GM21619 (cell line): ENCODE measurements around the gene DMAP1.

ENCODE experiments used
- ATAC-seq: cut with Tn5 transposase; IDR thresholded peaks from one replicate; pipeline ENCODE4 v1.9.1; 2021; ENCODE audit not compliant: unreplicated experiment

Gene DMAP1

GRCh38 chr1:44227211-44227610 lies 13.9 kb downstream of the DMAP1 start:
- ATAC-seq, result no peak

GRCh38 chr1:44228218-44228617 lies 14.9 kb downstream of the DMAP1 start:
- no peak for ATAC-seq

GRCh38 chr1:44229435-44230167 lies 16.3 kb downstream of the DMAP1 start:
- ATAC-seq, result no peak

DNA sequence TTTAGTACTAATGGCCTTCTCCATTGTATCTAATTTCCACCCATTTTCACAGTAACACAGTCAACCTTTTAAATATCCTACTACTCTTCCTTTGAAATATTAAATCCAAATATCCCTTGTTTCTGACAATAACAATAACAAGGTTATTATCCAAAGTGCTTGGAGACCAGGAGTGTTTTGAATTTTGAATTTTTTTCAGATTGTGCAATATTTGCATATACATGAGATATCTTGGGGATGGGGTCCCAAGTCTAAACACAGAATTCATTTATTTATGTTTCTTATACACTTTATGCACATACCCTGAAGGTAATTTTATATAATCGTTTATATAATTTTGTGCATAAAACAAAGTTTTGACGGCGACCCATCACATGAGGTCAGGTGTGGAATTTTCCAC lies 17.5 kb downstream of the DMAP1 start:
- ATAC-seq, result no peak

DNA sequence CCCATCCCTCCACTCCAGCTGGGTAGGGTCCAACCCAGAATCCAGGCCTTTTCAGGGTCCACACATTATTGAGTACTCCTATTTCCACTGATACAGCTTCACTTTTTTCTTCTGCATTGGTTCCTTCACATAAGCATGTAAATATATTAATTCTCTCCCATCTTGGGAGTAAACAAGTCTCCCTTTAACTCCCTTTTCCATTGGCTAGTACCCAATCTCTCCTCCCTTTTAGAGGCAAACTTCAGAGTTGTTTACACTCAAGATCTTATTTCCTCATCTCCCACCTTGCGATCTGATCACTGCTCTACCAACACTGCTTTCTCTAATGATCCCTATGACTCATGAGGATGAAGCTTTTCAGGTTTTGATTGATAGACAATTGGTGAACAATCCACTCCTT lies 20.3 kb downstream of the DMAP1 start:
- ATAC-seq, result no peak

GRCh38 chr1:44235808-44236207 lies 22.5 kb downstream of the DMAP1 start:
- ATAC-seq, result no peak

DNA sequence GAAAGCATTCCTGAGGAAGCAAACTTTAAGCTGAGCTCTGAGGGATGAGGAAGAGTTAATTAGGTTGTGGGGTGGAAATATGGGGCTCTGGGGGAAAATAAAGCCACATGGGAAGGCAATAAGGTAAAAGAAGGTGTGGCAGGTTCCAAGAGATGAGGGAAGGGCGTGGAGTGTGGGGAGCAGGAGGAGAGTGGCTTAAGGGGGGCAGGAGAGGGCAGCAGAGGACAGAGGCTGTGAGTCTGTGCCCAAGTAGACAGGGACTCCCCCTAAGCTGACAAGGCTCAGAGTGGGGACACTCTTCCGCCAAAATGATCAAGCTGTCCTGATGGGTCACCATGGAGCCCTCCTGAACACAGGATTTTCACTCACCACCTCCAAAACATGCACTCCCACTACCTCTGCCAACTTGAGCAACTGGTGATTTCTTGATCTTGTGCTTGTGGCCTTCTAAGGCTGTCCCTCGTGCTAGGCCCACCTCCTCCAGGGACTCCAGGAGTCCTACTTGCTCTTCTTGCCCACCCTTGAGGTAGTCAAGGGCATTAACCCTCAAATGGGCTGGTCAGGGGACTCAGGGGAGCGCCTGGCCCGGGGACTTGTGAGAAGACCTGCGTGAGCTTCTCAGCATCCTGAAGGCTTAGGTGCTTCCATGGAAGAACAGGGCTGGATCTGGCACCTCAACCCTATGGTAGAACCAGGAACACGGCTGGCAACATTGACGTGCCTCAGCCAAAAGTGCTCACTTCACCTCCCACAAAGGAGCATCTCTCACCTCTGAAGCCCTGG lies 23.4 kb downstream of the DMAP1 start:
- ATAC-seq, result no peak

GRCh38 chr1:44237721-44238457 lies 24.6 kb downstream of the DMAP1 start:
- no peak for ATAC-seq

DNA sequence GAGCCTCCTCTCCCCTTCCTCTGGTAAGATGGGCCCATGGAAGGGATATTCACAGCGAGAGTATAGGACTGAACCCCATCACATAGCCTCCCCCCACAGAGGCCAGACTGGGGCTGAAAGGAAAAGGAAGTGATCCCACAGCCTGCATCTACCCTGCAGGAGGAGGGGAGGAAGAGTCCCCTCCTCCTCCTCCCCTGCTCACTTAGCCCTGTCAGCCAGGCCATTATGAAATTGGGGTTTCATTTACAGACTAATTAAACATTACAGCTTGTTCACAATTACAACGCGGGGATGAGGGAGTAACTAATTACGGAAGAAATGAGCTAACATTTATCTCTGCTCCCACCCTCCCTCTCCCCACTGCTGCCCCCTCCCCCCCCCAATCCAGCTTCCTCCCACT lies 25.4 kb downstream of the DMAP1 start:
- no peak for ATAC-seq

- ATAC-seq, result no peak
Observed at GRCh38 chr1:44239331-44239960, 26.2 kb downstream of the DMAP1 start.

DNA sequence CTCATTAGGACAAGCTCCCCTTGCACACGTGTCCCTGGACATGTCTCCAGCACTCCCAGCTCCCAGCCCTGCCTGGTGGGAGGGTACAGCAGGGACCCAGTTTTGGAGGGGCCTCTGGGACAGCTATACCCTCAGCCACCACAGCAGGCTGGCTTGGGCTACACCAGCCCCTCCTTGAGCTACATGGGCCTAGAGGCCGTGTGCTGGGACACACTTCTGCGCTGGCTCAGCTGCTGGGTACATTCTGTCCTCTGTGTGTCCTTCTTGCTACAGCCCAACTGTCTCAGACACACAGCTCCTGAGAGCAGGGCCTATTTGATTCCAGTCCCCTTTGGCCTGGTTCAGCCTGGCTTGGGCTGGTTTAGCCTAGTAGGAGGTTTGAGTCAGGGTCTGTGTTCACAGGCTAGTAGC lies 26.7 kb downstream of the DMAP1 start:
- ATAC-seq, result no peak

DNA sequence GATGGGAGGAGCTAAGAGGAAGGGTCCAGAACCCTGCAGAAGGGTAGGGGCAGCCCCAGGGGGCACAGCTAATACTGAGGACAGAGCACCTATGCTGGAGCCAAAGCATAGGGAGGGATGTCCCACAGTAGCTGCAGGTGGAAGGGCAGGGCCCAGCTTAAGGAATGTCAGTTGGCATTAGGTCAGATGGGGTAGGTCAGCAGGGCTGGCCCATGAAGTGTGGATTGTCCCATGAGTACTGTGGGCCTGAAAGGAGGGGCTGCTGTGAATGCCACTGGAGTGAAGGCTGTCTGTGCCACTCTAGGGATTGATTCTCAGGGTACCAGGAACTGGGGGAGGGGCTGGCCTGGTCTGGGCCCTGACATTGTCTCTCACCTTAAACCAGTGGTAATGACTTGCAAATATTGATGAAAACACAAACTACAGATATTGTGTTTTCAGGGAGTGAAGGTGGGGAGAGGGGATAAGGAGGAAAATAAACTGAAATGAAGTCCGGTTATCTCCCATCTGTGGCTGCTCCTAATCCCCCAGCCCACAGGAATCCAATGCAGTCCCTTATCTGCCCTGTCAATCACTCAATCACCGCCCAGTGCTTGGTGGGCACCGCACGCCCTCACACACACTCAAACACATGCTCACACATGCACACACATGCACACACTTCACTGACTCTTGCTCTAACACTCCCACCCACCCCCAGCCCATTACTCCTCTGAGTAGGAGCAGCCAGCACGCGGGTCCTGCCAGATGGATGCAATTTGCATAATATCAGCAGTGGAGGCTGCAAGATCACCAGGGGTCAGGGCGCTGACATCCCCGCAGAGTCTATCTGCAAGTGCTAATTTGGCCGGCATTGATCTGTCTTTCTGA lies 27.8 kb downstream of the DMAP1 start:
- ATAC-seq, result no peak

DNA sequence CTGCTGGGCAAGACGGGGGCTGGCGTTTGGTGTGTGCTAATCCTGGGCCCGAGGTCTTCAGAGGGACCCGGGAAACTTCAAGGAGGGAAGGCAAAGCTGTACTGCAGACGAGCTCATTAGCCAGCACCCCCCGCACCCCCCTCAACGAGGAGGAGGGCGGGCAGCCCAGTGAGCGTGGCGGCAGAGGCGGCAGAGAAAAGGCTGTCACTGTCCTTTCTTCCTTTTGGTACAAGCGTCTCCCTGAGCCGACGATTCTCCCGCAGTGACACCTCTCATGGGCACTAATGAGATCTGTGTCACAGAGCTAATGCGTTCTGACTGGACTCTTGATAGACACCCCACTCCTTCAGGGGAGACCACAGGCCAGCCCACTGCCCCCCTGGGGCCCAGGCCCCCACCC lies 29.5 kb downstream of the DMAP1 start:
- ATAC-seq, result no peak

DNA sequence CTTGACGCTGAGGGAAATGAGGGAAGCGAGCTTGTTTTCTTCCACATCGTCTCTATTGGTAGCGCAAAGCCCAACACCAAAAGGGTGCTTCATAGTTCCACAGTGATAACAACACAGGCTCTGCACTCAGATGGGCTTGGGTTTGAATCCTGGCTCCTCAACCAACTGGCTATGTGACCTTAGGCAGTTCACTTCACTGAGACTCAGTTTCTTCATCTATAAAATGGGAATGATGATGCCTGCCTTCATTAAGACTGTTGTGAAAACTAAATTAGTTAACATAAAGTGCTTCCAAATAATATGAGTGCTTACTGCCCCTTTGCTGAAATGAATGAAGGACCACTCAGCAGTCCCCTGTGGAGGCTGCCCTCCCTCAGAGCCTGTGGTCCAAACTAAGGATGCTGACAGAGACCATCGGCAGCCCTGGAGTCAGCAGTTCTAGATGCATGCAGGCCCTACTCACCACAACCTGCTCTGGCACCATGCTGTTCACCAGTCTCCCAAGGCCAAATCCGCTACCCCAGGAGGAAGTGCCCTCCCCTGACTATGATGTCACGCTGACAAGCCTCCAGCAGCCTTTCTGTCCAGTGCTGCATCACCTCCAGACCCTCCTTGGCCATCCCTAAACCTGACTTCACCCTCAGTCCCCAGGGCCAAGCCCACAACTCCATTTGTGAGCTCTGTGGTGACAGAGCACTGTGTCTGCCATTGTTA lies 30.7 kb downstream of the DMAP1 start:
- ATAC-seq, result no peak

DNA sequence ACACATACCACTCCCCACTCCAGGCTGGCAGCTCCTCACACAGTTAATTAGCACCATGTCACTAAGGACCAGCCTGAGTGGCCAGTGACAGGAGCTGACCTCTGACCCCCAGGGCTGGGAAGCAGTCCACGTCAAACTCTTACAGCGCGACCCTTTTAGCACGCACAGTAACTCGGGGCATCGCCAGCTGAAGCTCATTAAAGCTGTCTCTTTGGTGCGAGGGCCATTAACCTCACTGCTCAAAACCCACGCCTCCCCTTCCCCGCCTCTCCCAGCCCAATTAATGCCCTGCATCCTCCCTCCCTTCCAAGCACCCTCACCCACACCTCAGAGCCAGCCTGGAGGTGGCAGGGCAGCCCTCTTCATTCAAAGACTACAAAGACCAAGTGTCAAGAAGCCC lies 31.7 kb downstream of the DMAP1 start:
- no peak for ATAC-seq

GRCh38 chr1:44246806-44247205 lies 33.5 kb downstream of the DMAP1 start:
- no peak for ATAC-seq

DNA sequence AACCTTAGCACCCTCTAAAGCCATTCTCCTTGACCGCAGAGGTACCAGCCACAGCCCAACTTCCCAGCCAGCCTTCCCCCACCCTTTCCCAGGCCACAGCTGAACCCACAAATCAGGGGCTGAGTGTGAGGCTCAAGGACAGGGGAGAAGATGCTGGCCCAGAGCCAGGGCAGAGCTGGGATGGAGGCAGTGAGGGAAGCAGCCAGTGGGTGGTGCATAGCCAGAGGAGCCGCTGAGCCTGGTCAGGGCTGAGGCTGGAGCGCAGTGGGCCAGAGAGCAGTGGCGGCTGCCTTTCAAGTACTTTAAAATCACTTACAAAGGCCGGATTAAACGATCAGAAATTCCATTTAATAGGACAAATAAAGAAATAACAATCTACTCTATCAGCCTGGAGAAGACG lies 36.3 kb downstream of the DMAP1 start:
- ATAC-seq, result no peak

DNA sequence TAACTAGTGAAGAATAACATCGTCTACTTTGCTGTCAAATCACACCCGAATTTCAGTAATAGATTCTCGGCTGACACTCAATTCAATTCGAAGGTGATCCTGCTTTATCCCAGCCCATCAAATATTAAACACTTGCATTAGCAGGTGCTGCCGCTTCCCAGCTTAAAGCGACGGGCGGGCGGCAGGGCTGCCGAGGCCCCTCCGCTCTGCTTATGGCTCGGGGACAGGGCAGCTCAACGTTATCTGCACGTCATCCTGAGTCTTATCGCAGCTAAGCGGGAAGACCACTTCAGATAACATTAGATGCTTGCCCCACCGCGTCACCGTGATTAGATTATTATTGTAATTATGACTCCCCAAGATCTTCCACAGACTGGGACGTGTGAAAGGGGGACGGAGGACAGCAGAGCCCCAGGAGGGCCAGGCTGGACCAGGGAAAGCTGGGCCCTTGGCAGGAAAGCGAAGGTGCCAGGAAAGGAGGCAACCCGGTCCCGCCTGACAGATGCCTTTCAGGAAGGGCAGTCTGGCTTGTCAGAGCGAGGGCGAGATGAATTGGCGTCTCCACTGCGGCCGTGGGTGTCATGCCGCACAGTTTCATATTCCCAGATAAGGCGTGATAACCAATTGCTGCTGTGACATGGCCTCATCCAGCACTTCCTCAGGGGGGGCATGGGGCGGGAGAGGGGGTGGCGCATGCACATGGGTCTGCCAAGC lies 37.0 kb downstream of the DMAP1 start:
- no peak for ATAC-seq

DNA sequence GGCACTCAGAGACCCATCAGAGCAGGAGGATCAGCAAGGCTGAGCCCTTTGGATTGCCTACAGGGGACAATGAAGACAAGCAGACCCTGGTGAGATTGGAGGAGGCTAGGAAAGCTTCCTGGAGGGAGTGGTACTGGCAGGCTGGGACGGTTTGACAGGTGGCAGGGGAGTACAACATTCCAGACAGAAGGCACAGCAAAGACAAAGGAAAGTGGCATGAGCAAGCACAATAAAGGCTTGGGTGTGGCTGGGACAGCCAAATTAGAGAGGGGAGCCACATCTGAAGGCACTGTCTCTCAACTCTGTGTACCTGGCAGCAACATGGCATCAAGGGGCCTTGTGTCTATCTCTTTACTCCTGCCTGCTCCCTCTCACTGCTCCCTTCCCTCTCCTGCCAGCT lies 38.2 kb downstream of the DMAP1 start:
- no peak for ATAC-seq
